HepG2 (cell line): ENCODE data around the gene CYLD. TPM values are rescaled to one million over a fixed set of nuclear protein-coding genes. Genes with fewer than 3 reads are reported as not detected.

Source experiments
- ATAC-seq: fragments of 200-7000 bp; cut with Tn5 transposase; 3 replicates; pipeline ENCODE4 v1.9.1; 2020; ENCODE audit warnings: mild to moderate bottlenecking, moderate library complexity
- BruUV-seq: library from RNA; stranded (reverse); fragments of 400-500 nt; replicated peaks from 2 replicates; lab custom pipeline; 2021; lab: Mats Ljungman, UMichigan
- CTCF ChIA-PET: fragments of 300-600 bp; formaldehyde crosslinking; extraction: SDS; loops from one replicate; lab custom pipeline; 2021; ENCODE audit warnings: low total read pairs, inconsistent platforms, low intra/inter-chr PET ratio; lab: Yijun Ruan, JAX
- POLR2A ChIA-PET: fragments of 350-600 bp; sonication (Branson Sonifier 250); formaldehyde crosslinking; loops from one replicate; lab custom pipeline; 2020; ENCODE audit warnings: antibody characterized with exemption, inconsistent platforms; lab: Yijun Ruan, JAX
- DNase-seq: peaks from one replicate; pipeline ENCODE4 v3.0.0-alpha.2; 2015; ENCODE audit warnings: low spot score
- FAIRE-seq: peaks from 3 replicates; lab custom pipeline; 2011; peaks lifted over from hg19 to GRCh38; lab: Jason Lieb, UNC
- H2AFZ ChIP-seq: one replicate; pipeline ENCODE4 v1.6.1; 2011; ENCODE audit warnings: low read length, inconsistent platforms
- H3K27ac ChIP-seq: fragments of 300-600 bp; 3 replicates; pipeline ENCODE4 v1.8.0; 2011; ENCODE audit warnings: mixed run types, mild to moderate bottlenecking, mixed read lengths, low read length, inconsistent platforms; ENCODE audit not compliant: insufficient read depth; ENCODE audit errors: extremely low read length
- H3K27me3 ChIP-seq, 2 experiments: fragments of 200-600 bp in 1 of 2; 2 replicates in 1 of 2; 3 replicates in 1 of 2; pipeline versions ENCODE4 v1.6.0 to v1.8.0; 2011; ENCODE audit warnings: low read length in 2 of 2, mild to moderate bottlenecking in 2 of 2, moderate library complexity in 2 of 2, inconsistent platforms in 1 of 2; ENCODE audit not compliant: insufficient read depth in 2 of 2, control insufficient read depth in 1 of 2
- H3K36me3 ChIP-seq, 2 experiments: fragments of 200-600 bp in 1 of 2; replicated peaks in 1 of 2; 2 replicates in 1 of 2; 3 replicates in 1 of 2; pipeline versions ENCODE4 v1.5.1 to v1.8.0; 2011; ENCODE audit warnings: low read length in 2 of 2, inconsistent platforms in 1 of 2; ENCODE audit not compliant: insufficient read depth in 2 of 2, control insufficient read depth in 1 of 2
- H3K4me1 ChIP-seq: 2 replicates; pipeline ENCODE4 v1.5.1; 2012; ENCODE audit warnings: low read length, inconsistent platforms; ENCODE audit not compliant: insufficient read depth
- H3K4me2 ChIP-seq: 2 replicates; pipeline ENCODE4 v1.6.0; 2011; ENCODE audit warnings: low read depth, low read length, inconsistent platforms
- H3K4me3 ChIP-seq, 3 experiments: fragments of 200-600 bp in 1 of 3; sonication (generic), shearing (Covaris generic) in 1 of 3; replicated peaks in 1 of 3; 2 replicates each; pipeline ENCODE4 v1.5.1; 2011 to 2016; ENCODE audit warnings: low read length in 3 of 3, inconsistent platforms in 2 of 3, low read depth in 2 of 3, mild to moderate bottlenecking in 2 of 3, control low read depth in 1 of 3, mixed read lengths in 1 of 3; ENCODE audit not compliant: insufficient read depth in 1 of 3
- H3K79me2 ChIP-seq: one replicate; pipeline ENCODE4 v1.6.1; 2011; ENCODE audit warnings: low read length, inconsistent platforms; ENCODE audit not compliant: insufficient read depth
- H3K9ac ChIP-seq: 2 replicates; pipeline ENCODE4 v1.6.0; 2011; ENCODE audit warnings: mild to moderate bottlenecking, low read depth, low read length, inconsistent platforms; ENCODE audit not compliant: insufficient read depth
- H3K9me3 ChIP-seq: 2 replicates; pipeline ENCODE4 v1.5.1; 2012; ENCODE audit warnings: mild to moderate bottlenecking, low read length
- H4K20me1 ChIP-seq: 2 replicates; pipeline ENCODE4 v1.6.0; 2011; ENCODE audit warnings: inconsistent platforms, mild to moderate bottlenecking, low read length, moderate library complexity; ENCODE audit not compliant: insufficient read depth
- ATM ChIP-seq: fragments of 450-650 bp; IDR thresholded peaks from 2 replicates; pipeline ENCODE4 v1.7.1; 2017; ENCODE audit warnings: mild to moderate bottlenecking, borderline replicate concordance
- FOXO4 ChIP-seq: sonication (generic); formaldehyde crosslinking; conservative IDR thresholded peaks from 2 replicates; pipeline ENCODE4 v1.8.1; 2023; ENCODE audit warnings: missing genetic modification reagents
- HIVEP1 ChIP-seq: sonication (generic); formaldehyde crosslinking; IDR thresholded peaks from 2 replicates; pipeline ENCODE4 v1.4.0; 2020; ENCODE audit warnings: mild to moderate bottlenecking, missing genetic modification reagents
- IRF2 ChIP-seq: IDR thresholded peaks from 2 replicates; pipeline ENCODE4 v1.6.1; 2018; ENCODE audit warnings: missing genetic modification reagents, missing compliant biosample characterization
- JARID2 ChIP-seq: sonication (generic); formaldehyde crosslinking; IDR thresholded peaks from 2 replicates; pipeline ENCODE4 v1.8.1; 2023; ENCODE audit warnings: missing genetic modification reagents, inconsistent platforms; ENCODE audit not compliant: insufficient replicate concordance
- KLF6 ChIP-seq: IDR thresholded peaks from 2 replicates; pipeline ENCODE4 v1.8.0; 2016; ENCODE audit warnings: missing biosample characterization, missing genetic modification reagents
- MYNN ChIP-seq: sonication (generic); formaldehyde crosslinking; IDR thresholded peaks from 2 replicates; pipeline ENCODE4 v1.4.0; 2020; ENCODE audit warnings: mild to moderate bottlenecking, low read depth, missing genetic modification reagents
- RXRA ChIP-seq: sonication (generic); formaldehyde crosslinking; IDR thresholded peaks from 2 replicates; pipeline ENCODE4 v1.5.1; 2020; ENCODE audit warnings: missing genetic modification reagents
- SMAD9 ChIP-seq: sonication (generic); formaldehyde crosslinking; IDR thresholded peaks from 2 replicates; pipeline ENCODE4 v1.5.1; 2020; ENCODE audit warnings: mild to moderate bottlenecking, missing genetic modification reagents
- SRY ChIP-seq: sonication (generic); formaldehyde crosslinking; IDR thresholded peaks from 2 replicates; pipeline ENCODE4 v1.8.0; 2022; ENCODE audit warnings: mild to moderate bottlenecking, missing genetic modification reagents
- ZIK1 ChIP-seq: sonication (generic); formaldehyde crosslinking; IDR thresholded peaks from 2 replicates; pipeline ENCODE4 v1.5.0; 2020; ENCODE audit warnings: mild to moderate bottlenecking, low read depth, missing genetic modification reagents, borderline replicate concordance
- ZNF138 ChIP-seq: sonication (generic); formaldehyde crosslinking; IDR thresholded peaks from 2 replicates; pipeline ENCODE4 v1.5.0; 2020; ENCODE audit warnings: mild to moderate bottlenecking, low read depth, missing genetic modification reagents
- ZNF451 ChIP-seq: sonication (generic); formaldehyde crosslinking; IDR thresholded peaks from 2 replicates; pipeline ENCODE4 v1.5.0; 2020; ENCODE audit warnings: mild to moderate bottlenecking, missing genetic modification reagents
- ZNF547 ChIP-seq: sonication (generic); formaldehyde crosslinking; IDR thresholded peaks from 2 replicates; pipeline ENCODE4 v1.5.1; 2020; ENCODE audit warnings: mild to moderate bottlenecking, missing genetic modification reagents
- ZNF607 ChIP-seq: sonication (generic); formaldehyde crosslinking; IDR thresholded peaks from 2 replicates; pipeline ENCODE4 v1.5.1; 2020; ENCODE audit warnings: missing genetic modification reagents, mild to moderate bottlenecking, borderline replicate concordance
- ZNF780A ChIP-seq: sonication (generic); formaldehyde crosslinking; IDR thresholded peaks from 2 replicates; pipeline ENCODE4 v1.8.0; 2022; ENCODE audit warnings: mild to moderate bottlenecking, missing genetic modification reagents, moderate library complexity
- ZSCAN29 ChIP-seq: sonication (generic); formaldehyde crosslinking; conservative IDR thresholded peaks from 2 replicates; pipeline ENCODE4 v1.4.0; 2020; ENCODE audit warnings: mild to moderate bottlenecking, missing genetic modification reagents
- WGBS: methylation state at CpG from one replicate; pipeline ENCODE4 v1.1.6; 2017; ENCODE audit warnings: low lambda C conversion rate; 5-methylcytosine and 5-hydroxymethylcytosine counted together
- in situ Hi-C: cut with HindIII; loops from 2 replicates; pipeline ENCODE4 v1.10.0; 2017; ENCODE audit warnings: low pct_unique_long_range_greater_than_20kb; ENCODE audit not compliant: extremely low pct_ligation_motif_present
- intact Hi-C: fragments of 100-400 bp; cut with micrococcal nuclease; formaldehyde crosslinking; loops from one replicate; pipeline ENCODE4 v1.10.0; 2022; ENCODE audit not compliant: unreplicated experiment
- polyA plus RNA-seq, 8 experiments: library from polyadenylated mRNA; depleted of rRNA in 3 of 8; stranded (reverse) in 7 of 8; unstranded in 1 of 8; fragments of >200 nt; fragmentation: Illumina TruSeq in 4 of 8; extraction: Trizol in 4 of 8; gene quantifications; 2 replicates each; pipeline versions ENCODE4 v1.2.1 to v1.2.3, GENCODE V29; 2011 to 2016; ENCODE audit warnings: low read depth in 4 of 8, missing spikeins in 1 of 8, mixed read lengths in 1 of 8; ENCODE audit not compliant: insufficient read depth in 1 of 8
- total RNA-seq, 5 experiments: library from RNA; depleted of rRNA; stranded (reverse); fragments of >200 nt; fragmentation: Illumina TruSeq; extraction: Trizol; gene quantifications; 2 replicates each; pipeline ENCODE4 v1.2.3, GENCODE V29; 2016; ENCODE audit warnings: low read depth in 1 of 5
- TF ChIP-seq, protein P1 (sequence below), 2 experiments: fragments of 450-650 bp in 1 of 2; sonication (generic) in 1 of 2; formaldehyde crosslinking; IDR thresholded peaks; 2 replicates each; pipeline versions ENCODE4 v1.5.0 to v1.8.0; 2020 to 2022; ENCODE audit warnings: mild to moderate bottlenecking in 1 of 2, missing genetic modification reagents in 1 of 2
- TF ChIP-seq, protein P2 (sequence below): IDR thresholded peaks from 2 replicates; pipeline ENCODE4 v1.6.1; 2016; ENCODE audit warnings: low read depth

CYLD gene
- total and polyA plus RNA-seq, 2 of the 13 experiments (the other 11 are each of a cell fraction or from before 2014, with no cell fraction given), result 6.1 to 11.4 TPM

DNA sequence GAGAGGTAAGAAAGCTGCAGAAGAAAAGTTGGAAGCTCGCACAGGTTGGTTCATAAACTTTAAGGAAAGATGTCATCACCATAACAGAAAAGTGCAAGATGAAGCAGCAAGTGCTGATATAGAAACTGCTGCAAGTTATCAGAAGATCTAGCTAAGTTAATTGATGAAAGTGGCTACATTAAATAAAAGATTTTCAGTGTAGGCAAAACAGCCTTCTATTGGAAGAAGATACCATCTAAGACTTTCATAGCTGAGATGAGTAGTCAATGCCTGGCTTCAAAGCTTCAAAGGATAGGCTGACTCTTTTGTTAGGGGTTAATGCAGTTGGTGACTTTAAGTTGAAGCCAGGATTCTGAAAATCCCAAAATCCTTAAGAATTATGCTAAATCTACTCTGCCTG, 24.0 kb downstream of the CYLD start:
- in situ Hi-C loops, result no loop called here
- TF ChIP-seq ZNF547, result no peak
- TF ChIP-seq, protein P1, sequence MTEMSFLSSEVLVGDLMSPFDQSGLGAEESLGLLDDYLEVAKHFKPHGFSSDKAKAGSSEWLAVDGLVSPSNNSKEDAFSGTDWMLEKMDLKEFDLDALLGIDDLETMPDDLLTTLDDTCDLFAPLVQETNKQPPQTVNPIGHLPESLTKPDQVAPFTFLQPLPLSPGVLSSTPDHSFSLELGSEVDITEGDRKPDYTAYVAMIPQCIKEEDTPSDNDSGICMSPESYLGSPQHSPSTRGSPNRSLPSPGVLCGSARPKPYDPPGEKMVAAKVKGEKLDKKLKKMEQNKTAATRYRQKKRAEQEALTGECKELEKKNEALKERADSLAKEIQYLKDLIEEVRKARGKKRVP (CRISPR knock-in tag; IDR thresholded peaks at IDR 0.05), result no peak
- no peak for TF ChIP-seq MYNN (CRISPR knock-in tag)
- TF ChIP-seq HIVEP1 (CRISPR knock-in tag), result no peak
- no peak for TF ChIP-seq SMAD9 (CRISPR knock-in tag)
- TF ChIP-seq ZIK1 (CRISPR knock-in tag), result no peak
- TF ChIP-seq ZSCAN29 (CRISPR knock-in tag), result no peak
- TF ChIP-seq SRY (CRISPR knock-in tag), result no peak
- no peak for TF ChIP-seq FOXO4 (CRISPR knock-in tag)
- TF ChIP-seq ATM, result no peak
- TF ChIP-seq ZNF451 (CRISPR knock-in tag), result no peak
- TF ChIP-seq, protein P2, sequence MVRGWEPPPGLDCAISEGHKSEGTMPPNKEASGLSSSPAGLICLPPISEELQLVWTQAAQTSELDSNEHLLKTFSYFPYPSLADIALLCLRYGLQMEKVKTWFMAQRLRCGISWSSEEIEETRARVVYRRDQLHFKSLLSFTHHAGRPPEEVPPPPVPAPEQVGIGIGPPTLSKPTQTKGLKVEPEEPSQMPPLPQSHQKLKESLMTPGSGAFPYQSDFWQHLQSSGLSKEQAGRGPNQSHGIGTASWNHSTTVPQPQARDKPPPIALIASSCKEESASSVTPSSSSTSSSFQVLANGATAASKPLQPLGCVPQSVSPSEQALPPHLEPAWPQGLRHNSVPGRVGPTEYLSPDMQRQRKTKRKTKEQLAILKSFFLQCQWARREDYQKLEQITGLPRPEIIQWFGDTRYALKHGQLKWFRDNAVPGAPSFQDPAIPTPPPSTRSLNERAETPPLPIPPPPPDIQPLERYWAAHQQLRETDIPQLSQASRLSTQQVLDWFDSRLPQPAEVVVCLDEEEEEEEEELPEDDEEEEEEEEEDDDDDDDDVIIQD (CRISPR knock-in tag), result no peak
- no peak for TF ChIP-seq ZNF780A (CRISPR knock-in tag)
- TF ChIP-seq IRF2 (CRISPR knock-in tag), result no peak
- no peak for TF ChIP-seq ZNF607 (CRISPR knock-in tag)
- no peak for TF ChIP-seq ZNF138 (CRISPR knock-in tag)
- TF ChIP-seq JARID2 (CRISPR knock-in tag), result no peak
- TF ChIP-seq RXRA (CRISPR knock-in tag), result no peak
- TF ChIP-seq KLF6 (CRISPR knock-in tag), result no peak
- ATAC-seq (no peak), DNase-seq (no peak), FAIRE-seq (no peak)
- BruUV-seq, result no TSS peak
- peaks cover 8% of the 10 kb centered on the region; the same call in 1 of the 2 replicates for H3K9me3 ChIP-seq
- no peaks in the 10 kb centered on the region for H3K27me3 ChIP-seq
- H3K4me3 ChIP-seq, result no peak overlapping the region
- H3K4me1 ChIP-seq, result no peaks in the 10 kb centered on the region
- no peak overlapping the region for H3K4me2 ChIP-seq
- no peaks in the 10 kb centered on the region for H4K20me1 ChIP-seq
- ChIA-PET CTCF (no interaction called here), POLR2A (no interaction called here)
- H3K9ac ChIP-seq, result no peak overlapping the region
- H3K79me2 ChIP-seq, result no peaks in the 10 kb centered on the region
- no peak overlapping the region for H3K27ac ChIP-seq
- 87% methylated on average over 1 of the region's 1 CpG for WGBS
- H3K36me3 ChIP-seq, result no peaks in the 10 kb centered on the region
- intact Hi-C loops, result no loop called here
- no peak overlapping the region for H2AFZ ChIP-seq
